ENCODE measurements around the gene MEGF11. TPM values are rescaled to one million over a fixed set of nuclear protein-coding genes. Genes with fewer than 3 reads are reported as not detected.

The MEGF11 gene
- total and polyA plus RNA-seq, 2 donors (not counting 1 experiment from before 2014, with no cell fraction given), result under 0.01 TPM; not detected in 1

- Histone ChIP-seq H3K27ac (ENCODE audit: insufficient read depth, low read length) (no peak overlapping the region), H3K4me2 (ENCODE audit: extremely low read depth, insufficient read depth, low read length) (no peak overlapping the region), H2AFZ (ENCODE audit: low read length) (no peak overlapping the region), H3K4me1 (ENCODE audit: control insufficient read depth, extremely low read depth, insufficient read depth, low read length) (no peaks in the 10 kb centered on the region), H3K4me3 (replicated peaks in 1 of 4; ENCODE audit: control extremely low read depth in 1 of 4, insufficient read depth in 1 of 4, low read depth in 3 of 4, low read length in 4 of 4) (no peak overlapping the region), H3K27me3 (ENCODE audit: control insufficient read depth, insufficient read depth, low read length) (no peaks in the 10 kb centered on the region), H4K20me1 (ENCODE audit: control insufficient read depth, extremely low read depth, insufficient read depth, low read length) (no peaks in the 10 kb centered on the region), H3K9ac (ENCODE audit: insufficient read depth, low read length) (no peak overlapping the region), H3K36me3 (ENCODE audit: control insufficient read depth, insufficient read depth, low read length) (no peaks in the 10 kb centered on the region), H3K9me3 (ENCODE audit: control insufficient read depth, insufficient read depth, low read depth, low read length) (no peaks in the 10 kb centered on the region), H3K79me2 (ENCODE audit: control insufficient read depth, insufficient read depth, low read length) (no peaks in the 10 kb centered on the region)
- TF ChIP-seq EZH2 (IDR thresholded peaks at IDR 0.05; ENCODE audit: low read length, missing control alignments), result no peak
- TF ChIP-seq, protein P1, sequence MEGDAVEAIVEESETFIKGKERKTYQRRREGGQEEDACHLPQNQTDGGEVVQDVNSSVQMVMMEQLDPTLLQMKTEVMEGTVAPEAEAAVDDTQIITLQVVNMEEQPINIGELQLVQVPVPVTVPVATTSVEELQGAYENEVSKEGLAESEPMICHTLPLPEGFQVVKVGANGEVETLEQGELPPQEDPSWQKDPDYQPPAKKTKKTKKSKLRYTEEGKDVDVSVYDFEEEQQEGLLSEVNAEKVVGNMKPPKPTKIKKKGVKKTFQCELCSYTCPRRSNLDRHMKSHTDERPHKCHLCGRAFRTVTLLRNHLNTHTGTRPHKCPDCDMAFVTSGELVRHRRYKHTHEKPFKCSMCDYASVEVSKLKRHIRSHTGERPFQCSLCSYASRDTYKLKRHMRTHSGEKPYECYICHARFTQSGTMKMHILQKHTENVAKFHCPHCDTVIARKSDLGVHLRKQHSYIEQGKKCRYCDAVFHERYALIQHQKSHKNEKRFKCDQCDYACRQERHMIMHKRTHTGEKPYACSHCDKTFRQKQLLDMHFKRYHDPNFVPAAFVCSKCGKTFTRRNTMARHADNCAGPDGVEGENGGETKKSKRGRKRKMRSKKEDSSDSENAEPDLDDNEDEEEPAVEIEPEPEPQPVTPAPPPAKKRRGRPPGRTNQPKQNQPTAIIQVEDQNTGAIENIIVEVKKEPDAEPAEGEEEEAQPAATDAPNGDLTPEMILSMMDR (conservative IDR thresholded peaks at IDR 0.05 in 1 of 2, IDR thresholded peaks at IDR 0.05 in 1 of 2; ENCODE audit: low read depth in 1 of 2, low read length in 2 of 2), result no peak
- no peak for DNase-seq (ENCODE audit: low read depth in 2 of 2)
Observed at GRCh38 chr15:66164788-66165187, 88.8 kb downstream of the MEGF11 start.

DNA sequence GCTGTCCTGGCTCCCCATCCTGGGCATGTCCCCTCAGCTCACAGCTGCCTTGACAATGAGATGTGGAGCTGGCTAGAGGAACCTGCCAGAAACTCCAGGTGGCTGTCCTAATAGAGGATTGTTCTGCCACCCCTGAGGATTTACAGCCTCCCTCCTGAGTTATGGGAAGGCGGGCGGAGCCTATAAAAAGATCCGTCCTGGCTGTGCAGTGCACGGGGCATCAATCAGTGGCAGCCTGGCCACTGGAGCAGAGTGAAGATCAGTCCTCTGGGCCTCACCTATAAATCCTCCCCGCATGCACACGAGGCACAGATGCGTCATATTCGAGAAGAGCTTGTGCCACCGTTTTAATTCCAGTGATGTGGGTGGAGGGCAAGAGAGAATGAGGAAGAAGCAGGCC is 90.0 kb downstream of the MEGF11 start:
- Histone ChIP-seq H3K4me1 (ENCODE audit: control insufficient read depth, extremely low read depth, insufficient read depth, low read length) (no peaks in the 10 kb centered on the region), H3K4me3 (replicated peaks in 1 of 4; ENCODE audit: control extremely low read depth in 1 of 4, insufficient read depth in 1 of 4, low read depth in 3 of 4, low read length in 4 of 4) (no peak overlapping the region), H2AFZ (ENCODE audit: low read length) (no peak overlapping the region), H3K4me2 (ENCODE audit: extremely low read depth, insufficient read depth, low read length) (no peak overlapping the region), H3K36me3 (ENCODE audit: control insufficient read depth, insufficient read depth, low read length) (no peaks in the 10 kb centered on the region), H3K9me3 (ENCODE audit: control insufficient read depth, insufficient read depth, low read depth, low read length) (no peaks in the 10 kb centered on the region), H3K9ac (ENCODE audit: insufficient read depth, low read length) (no peak overlapping the region), H4K20me1 (ENCODE audit: control insufficient read depth, extremely low read depth, insufficient read depth, low read length) (no peaks in the 10 kb centered on the region), H3K79me2 (ENCODE audit: control insufficient read depth, insufficient read depth, low read length) (no peaks in the 10 kb centered on the region), H3K27me3 (ENCODE audit: control insufficient read depth, insufficient read depth, low read length) (no peaks in the 10 kb centered on the region), H3K27ac (ENCODE audit: insufficient read depth, low read length) (no peak overlapping the region)
- DNase-seq (ENCODE audit: low read depth in 2 of 2), result no peak
- TF ChIP-seq, protein P1 (conservative IDR thresholded peaks at IDR 0.05 in 1 of 2, IDR thresholded peaks at IDR 0.05 in 1 of 2; ENCODE audit: low read depth in 1 of 2, low read length in 2 of 2), result no peak
- TF ChIP-seq EZH2 (IDR thresholded peaks at IDR 0.05; ENCODE audit: low read length, missing control alignments), result no peak

DNA sequence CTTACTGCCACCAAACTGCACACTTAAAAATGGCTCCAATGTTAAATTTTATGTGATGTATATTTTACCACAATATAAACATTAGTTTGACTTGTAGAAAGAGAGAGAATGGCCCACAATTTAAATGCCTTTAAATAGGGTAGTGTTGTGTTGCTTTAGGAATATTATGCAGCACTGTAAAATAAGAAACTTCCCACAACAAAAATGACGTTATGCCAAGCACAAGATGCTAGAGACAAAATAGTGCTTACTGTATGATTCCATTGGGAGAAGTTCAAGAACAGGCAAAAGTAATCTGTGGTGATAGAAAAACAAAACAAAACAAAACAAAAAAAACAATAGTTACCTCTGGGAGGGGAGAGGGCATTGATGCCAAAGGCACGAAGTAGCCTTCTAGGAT is 91.3 kb downstream of the MEGF11 start:
- no peak overlapping the region for H3K4me2 ChIP-seq (ENCODE audit: extremely low read depth, insufficient read depth, low read length)
- H4K20me1 ChIP-seq (ENCODE audit: control insufficient read depth, extremely low read depth, insufficient read depth, low read length), result no peaks in the 10 kb centered on the region
- H3K79me2 ChIP-seq (ENCODE audit: control insufficient read depth, insufficient read depth, low read length), result no peaks in the 10 kb centered on the region
- no peak overlapping the region for H3K4me3 ChIP-seq (replicated peaks in 1 of 4; ENCODE audit: control extremely low read depth in 1 of 4, insufficient read depth in 1 of 4, low read depth in 3 of 4, low read length in 4 of 4)
- H3K4me1 ChIP-seq (ENCODE audit: control insufficient read depth, extremely low read depth, insufficient read depth, low read length), result no peaks in the 10 kb centered on the region
- no peak overlapping the region for H3K9ac ChIP-seq (ENCODE audit: insufficient read depth, low read length)
- H3K9me3 ChIP-seq (ENCODE audit: control insufficient read depth, insufficient read depth, low read depth, low read length), result no peaks in the 10 kb centered on the region
- H3K27ac ChIP-seq (ENCODE audit: insufficient read depth, low read length), result no peak overlapping the region
- no peak overlapping the region for H2AFZ ChIP-seq (ENCODE audit: low read length)
- TF ChIP-seq, protein P1 (conservative IDR thresholded peaks at IDR 0.05 in 1 of 2, IDR thresholded peaks at IDR 0.05 in 1 of 2; ENCODE audit: low read depth in 1 of 2, low read length in 2 of 2), result no peak
- no peak for TF ChIP-seq EZH2 (IDR thresholded peaks at IDR 0.05; ENCODE audit: low read length, missing control alignments)
- DNase-seq (ENCODE audit: low read depth in 2 of 2), result no peak
- peaks cover 5% of the 10 kb centered on the region for H3K27me3 ChIP-seq (ENCODE audit: control insufficient read depth, insufficient read depth, low read length)
- no peaks in the 10 kb centered on the region for H3K36me3 ChIP-seq (ENCODE audit: control insufficient read depth, insufficient read depth, low read length)
